Neuron (in vitro differentiated cells): ENCODE results near the gene NRP1.
"Not testable (repeated sequence)": the region's sequence is repeated elsewhere in the genome, so short reads cannot be mapped to it uniquely, and the experiment has no call there.

Source experiments
- H2AFZ ChIP-seq: one replicate; pipeline ENCODE4 v1.6.1; 2013; ENCODE audit warnings: low read depth, mild to moderate bottlenecking, inconsistent platforms, low read length, moderate library complexity
- H3K27me3 ChIP-seq: one replicate; pipeline ENCODE4 v1.6.1; 2013; ENCODE audit warnings: low read length; ENCODE audit not compliant: insufficient read depth
- H3K36me3 ChIP-seq: one replicate; pipeline ENCODE4 v1.6.1; 2013; ENCODE audit warnings: low read length; ENCODE audit not compliant: insufficient read depth
- H3K4me1 ChIP-seq: one replicate; pipeline ENCODE4 v1.6.1; 2013; ENCODE audit warnings: low read length; ENCODE audit not compliant: insufficient read depth
- H3K4me3 ChIP-seq: 2 replicates; pipeline ENCODE4 v1.5.1; 2013; ENCODE audit warnings: mild to moderate bottlenecking, low read length, moderate library complexity
- H3K9me3 ChIP-seq: one replicate; pipeline ENCODE4 v1.6.1; 2013; ENCODE audit warnings: low read length

NRP1 gene

GRCh38 chr10:33229949-33230267 is 104.6 kb downstream of the NRP1 start:
- Histone ChIP-seq H2AFZ (no peak overlapping the region), H3K4me1 (peaks cover 12% of the 10 kb centered on the region), H3K9me3 (no peaks in the 10 kb centered on the region), H3K36me3 (peaks cover 15% of the 10 kb centered on the region), H3K4me3 (no peak overlapping the region), H3K27me3 (no peaks in the 10 kb centered on the region)

GRCh38 chr10:33229252-33229948 is 105.1 kb downstream of the NRP1 start:
- H3K9me3 ChIP-seq: no peaks in the 10 kb centered on the region
- H3K4me1 ChIP-seq: peaks cover 7% of the 10 kb centered on the region
- H2AFZ ChIP-seq: no peak overlapping the region
- no peaks in the 10 kb centered on the region for H3K27me3 ChIP-seq
- peaks cover 20% of the 10 kb centered on the region for H3K36me3 ChIP-seq
- no peak overlapping the region for H3K4me3 ChIP-seq

GRCh38 chr10:33228426-33228825 is 106.0 kb downstream of the NRP1 start:
- Histone ChIP-seq H2AFZ (no peak overlapping the region), H3K4me3 (no peak overlapping the region), H3K9me3 (no peaks in the 10 kb centered on the region), H3K36me3 (peaks cover 26% of the 10 kb centered on the region), H3K4me1 (peaks cover 6% of the 10 kb centered on the region), H3K27me3 (no peaks in the 10 kb centered on the region)

GRCh38 chr10:33227489-33227888 is 107.0 kb downstream of the NRP1 start:
- Histone ChIP-seq H3K27me3 (no peaks in the 10 kb centered on the region), H3K4me1 (peaks cover 6% of the 10 kb centered on the region), H3K9me3 (no peaks in the 10 kb centered on the region), H3K4me3 (no peak overlapping the region), H2AFZ (no peak overlapping the region), H3K36me3 (peaks cover 32% of the 10 kb centered on the region)

- Histone ChIP-seq H3K9me3 (no peaks in the 10 kb centered on the region), H3K4me1 (no peaks in the 10 kb centered on the region), H2AFZ (no peak overlapping the region), H3K27me3 (no peaks in the 10 kb centered on the region), H3K36me3 (peaks cover 45% of the 10 kb centered on the region), H3K4me3 (no peak overlapping the region)
These were observed 110.1 kb downstream of the NRP1 start for GRCh38 chr10:33224251-33224965.

GRCh38 chr10:33223326-33224000 is 111.0 kb downstream of the NRP1 start:
- no peaks in the 10 kb centered on the region for H3K9me3 ChIP-seq
- no peaks in the 10 kb centered on the region for H3K4me1 ChIP-seq
- peaks cover 48% of the 10 kb centered on the region for H3K36me3 ChIP-seq
- H3K27me3 ChIP-seq: no peaks in the 10 kb centered on the region
- no peak overlapping the region for H2AFZ ChIP-seq
- H3K4me3 ChIP-seq: no peak overlapping the region

- not testable (repeated sequence) for H3K4me3 ChIP-seq, H2AFZ ChIP-seq, H3K27me3 ChIP-seq, H3K9me3 ChIP-seq, H3K4me1 ChIP-seq
- H3K36me3 ChIP-seq: peaks cover 53% of the 10 kb centered on the region
These were observed 112.2 kb downstream of the NRP1 start for GRCh38 chr10:33222304-33222703.

GRCh38 chr10:33217854-33218253 is 116.6 kb downstream of the NRP1 start:
- H3K4me3 ChIP-seq: no peak overlapping the region
- H3K36me3 ChIP-seq: peaks cover 54% of the 10 kb centered on the region

GRCh38 chr10:33216661-33217427 is 117.6 kb downstream of the NRP1 start:
- Histone ChIP-seq H3K36me3 (peaks cover 53% of the 10 kb centered on the region), H3K4me3 (no peak overlapping the region), H3K4me1 (peaks cover 15% of the 10 kb centered on the region), H3K27me3 (no peaks in the 10 kb centered on the region), H2AFZ (no peak overlapping the region), H3K9me3 (no peaks in the 10 kb centered on the region)

More at GRCh38 chr10:33217854-33218253, 116.6 kb downstream of the NRP1 start:
- Histone ChIP-seq H3K9me3 (no peaks in the 10 kb centered on the region), H3K4me1 (peaks cover 5% of the 10 kb centered on the region), H3K27me3 (no peaks in the 10 kb centered on the region), H2AFZ (no peak overlapping the region)

GRCh38 chr10:33215635-33216034 is 118.8 kb downstream of the NRP1 start:
- Histone ChIP-seq H3K4me3 (no peak overlapping the region), H3K36me3 (peaks cover 44% of the 10 kb centered on the region), H3K27me3 (no peaks in the 10 kb centered on the region), H3K4me1 (peaks cover 18% of the 10 kb centered on the region), H2AFZ (no peak overlapping the region), H3K9me3 (no peaks in the 10 kb centered on the region)

- Histone ChIP-seq H3K36me3 (peaks cover 44% of the 10 kb centered on the region), H3K4me3 (no peak overlapping the region), H3K4me1 (peaks cover 18% of the 10 kb centered on the region), H3K9me3 (no peaks in the 10 kb centered on the region), H3K27me3 (no peaks in the 10 kb centered on the region), H2AFZ (no peak overlapping the region)
These were observed 119.3 kb downstream of the NRP1 start for GRCh38 chr10:33215154-33215553.

GRCh38 chr10:33214174-33214573 is 120.3 kb downstream of the NRP1 start:
- H3K4me3 ChIP-seq: no peak overlapping the region
- H3K9me3 ChIP-seq: no peaks in the 10 kb centered on the region
- peaks cover 40% of the 10 kb centered on the region for H3K36me3 ChIP-seq
- peaks cover 18% of the 10 kb centered on the region for H3K4me1 ChIP-seq
- no peak overlapping the region for H2AFZ ChIP-seq
- no peaks in the 10 kb centered on the region for H3K27me3 ChIP-seq
